Ascending aorta (tissue), 1 donor: ENCODE data around the gene NSD1. TPM values are rescaled to one million over a fixed set of nuclear protein-coding genes. Genes with fewer than 3 reads are reported as not detected.

ENCODE experiments used
- total RNA-seq: library from RNA; depleted of rRNA; stranded (reverse); fragments of >200 nt; gene quantifications from one replicate; pipeline ENCODE4 v1.1.0, GENCODE V29; 2016

Gene NSD1
- total RNA-seq, 1 donor from 2014 or later, result 22.7 TPM

Other genes starting within 250 kb of the NSD1 start
- 4.4 TPM for gene HK3, start 234.4 kb upstream of the NSD1 start, total RNA-seq
- 32.5 TPM for gene UIMC1, start 127.0 kb upstream of the NSD1 start, total RNA-seq
- 30.5 TPM for gene ZNF346, start 111.1 kb upstream of the NSD1 start, total RNA-seq
- 0.85 TPM for gene FGFR4, start 46.9 kb upstream of the NSD1 start, total RNA-seq
- 68.8 TPM for gene RAB24, start 169.9 kb downstream of the NSD1 start, total RNA-seq
- 376 TPM for gene PRELID1, start 170.0 kb downstream of the NSD1 start, total RNA-seq
- gene MXD3, start 178.1 kb downstream of the NSD1 start, total RNA-seq, result 13.5 TPM
- 229 TPM for gene LMAN2, start 217.9 kb downstream of the NSD1 start, total RNA-seq
- gene RGS14, start 224.2 kb downstream of the NSD1 start, total RNA-seq, result 4.5 TPM